Lung (tissue), 12 donors: Measurements from ENCODE around the gene TESMIN. TPM values are rescaled to one million over a fixed set of nuclear protein-coding genes. Genes with fewer than 3 reads are reported as not detected.

Experiments used
- ATAC-seq: fragments of 200-7000 bp; cut with Tn5 transposase; one replicate; pipeline ENCODE4 v1.9.1; 2020; ENCODE audit warnings: moderate number of reproducible peaks; ENCODE audit not compliant: insufficient read depth, low FRiP score
- DNase-seq, 3 donors: peaks; one replicate each; pipeline ENCODE4 v3.0.0-alpha.2; 2013 to 2017
- H3K27ac ChIP-seq, 2 donors: one replicate each; pipeline ENCODE4 v1.5.1; 2013; ENCODE audit warnings: mild to moderate bottlenecking in 2 of 2, moderate library complexity in 2 of 2, control low read depth in 1 of 2, inconsistent platforms in 1 of 2, low read depth in 1 of 2, low read length in 1 of 2
- H3K27me3 ChIP-seq, 3 donors: one replicate each; pipeline ENCODE4 v1.5.1; 2013; ENCODE audit warnings: low read length in 2 of 3; ENCODE audit not compliant: control insufficient read depth in 3 of 3, insufficient read depth in 3 of 3
- H3K36me3 ChIP-seq, 4 donors: one replicate each; pipeline ENCODE4 v1.5.1; 2013; ENCODE audit warnings: low read length in 4 of 4, mild to moderate bottlenecking in 1 of 4, moderate library complexity in 1 of 4; ENCODE audit not compliant: control insufficient read depth in 4 of 4, insufficient read depth in 4 of 4
- H3K4me1 ChIP-seq, 5 donors: one replicate each; pipeline ENCODE4 v1.5.1; 2013; ENCODE audit warnings: low read length in 5 of 5, mild to moderate bottlenecking in 2 of 5, moderate library complexity in 1 of 5; ENCODE audit not compliant: control insufficient read depth in 5 of 5, insufficient read depth in 5 of 5
- H3K4me3 ChIP-seq: one replicate; pipeline ENCODE4 v1.5.1; 2013; ENCODE audit warnings: mild to moderate bottlenecking, control low read depth, moderate library complexity
- H3K9ac ChIP-seq, 2 donors: one replicate each; pipeline ENCODE4 v1.5.1; 2013; ENCODE audit warnings: low read length in 2 of 2, control low read depth in 1 of 2; ENCODE audit not compliant: insufficient read depth in 1 of 2
- H3K9me3 ChIP-seq, 4 donors: one replicate each; pipeline ENCODE4 v1.5.1; 2013; ENCODE audit warnings: low read length in 3 of 4, mild to moderate bottlenecking in 1 of 4, moderate library complexity in 1 of 4; ENCODE audit not compliant: control insufficient read depth in 4 of 4, insufficient read depth in 3 of 4
- WGBS, 2 donors: extraction: QIAGEN DNeasy Blood & Tissue Kit; methylation state at CpG; one replicate each; pipeline ENCODE4 v1.1.7; 2013; 5-methylcytosine and 5-hydroxymethylcytosine counted together
- polyA plus RNA-seq, 2 donors: library from polyadenylated mRNA; stranded (reverse); fragments of 200-250 nt; gene quantifications; one replicate each; pipeline ENCODE4 v1.2.1, GENCODE V29; 2013
- total RNA-seq, 2 donors: library from RNA; depleted of rRNA in 1 of 2; stranded (reverse); fragments of >200 nt in 1 of 2; gene quantifications; one replicate each; pipeline ENCODE4 v1.2.1, GENCODE V29; 2014 to 2021
- TF ChIP-seq, protein P1 (sequence below): IDR thresholded peaks from 2 replicates; pipeline ENCODE4 v1.5.1; 2012; ENCODE audit warnings: mild to moderate bottlenecking; ENCODE audit errors: control extremely low read depth, extremely low read depth
- donor health status: control.
- donor health status: control.
- donor health status: Bipolar disorder and iron deficiency.
- donor health status: healthy.
- donor health status: DM: yes; HTN: yes; CAD: no.

TESMIN gene
- total and polyA plus RNA-seq, 4 donors, result 0.55 to 6.7 (median 1.8) TPM

DNA sequence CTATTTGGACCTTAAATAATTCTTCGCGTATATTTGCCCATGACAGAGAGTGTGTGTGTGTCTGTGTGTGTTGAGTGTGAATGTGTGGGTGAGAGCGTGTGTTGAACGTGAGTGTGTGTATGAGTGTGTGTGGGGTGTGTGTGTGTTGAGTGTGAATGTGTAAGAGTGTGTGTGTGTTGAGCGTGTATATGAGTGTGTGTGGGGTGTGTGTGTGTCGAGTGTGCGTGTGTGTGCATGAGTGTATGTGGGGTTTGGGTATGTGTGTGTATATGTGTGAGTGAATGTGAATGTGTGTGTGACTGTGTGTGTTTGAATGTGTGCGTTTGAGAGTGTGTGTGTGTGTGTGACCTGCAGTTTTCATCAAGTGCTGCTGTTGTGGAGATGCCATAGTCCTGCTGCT lies 40.2 kb downstream of the TESMIN start:
- no peak for ATAC-seq
- WGBS, 2 donors, result 94 to 96% methylated on average over 8 of the region's 8 CpGs
- H3K27ac ChIP-seq, result no peak overlapping the region
- no peaks in the 10 kb centered on the region for H3K9me3 ChIP-seq
- DNase-seq, result no peak
- no peaks in the 10 kb centered on the region for H3K36me3 ChIP-seq
- TF ChIP-seq, protein P1, sequence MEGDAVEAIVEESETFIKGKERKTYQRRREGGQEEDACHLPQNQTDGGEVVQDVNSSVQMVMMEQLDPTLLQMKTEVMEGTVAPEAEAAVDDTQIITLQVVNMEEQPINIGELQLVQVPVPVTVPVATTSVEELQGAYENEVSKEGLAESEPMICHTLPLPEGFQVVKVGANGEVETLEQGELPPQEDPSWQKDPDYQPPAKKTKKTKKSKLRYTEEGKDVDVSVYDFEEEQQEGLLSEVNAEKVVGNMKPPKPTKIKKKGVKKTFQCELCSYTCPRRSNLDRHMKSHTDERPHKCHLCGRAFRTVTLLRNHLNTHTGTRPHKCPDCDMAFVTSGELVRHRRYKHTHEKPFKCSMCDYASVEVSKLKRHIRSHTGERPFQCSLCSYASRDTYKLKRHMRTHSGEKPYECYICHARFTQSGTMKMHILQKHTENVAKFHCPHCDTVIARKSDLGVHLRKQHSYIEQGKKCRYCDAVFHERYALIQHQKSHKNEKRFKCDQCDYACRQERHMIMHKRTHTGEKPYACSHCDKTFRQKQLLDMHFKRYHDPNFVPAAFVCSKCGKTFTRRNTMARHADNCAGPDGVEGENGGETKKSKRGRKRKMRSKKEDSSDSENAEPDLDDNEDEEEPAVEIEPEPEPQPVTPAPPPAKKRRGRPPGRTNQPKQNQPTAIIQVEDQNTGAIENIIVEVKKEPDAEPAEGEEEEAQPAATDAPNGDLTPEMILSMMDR, result no peak
- no peak overlapping the region for H3K4me3 ChIP-seq
- H3K9ac ChIP-seq, result no peak overlapping the region
- H3K4me1 ChIP-seq, result peaks cover 0 to 6% (median 0%) of the 10 kb centered on the region in 5 donors
- H3K27me3 ChIP-seq, result no peaks in the 10 kb centered on the region

DNA sequence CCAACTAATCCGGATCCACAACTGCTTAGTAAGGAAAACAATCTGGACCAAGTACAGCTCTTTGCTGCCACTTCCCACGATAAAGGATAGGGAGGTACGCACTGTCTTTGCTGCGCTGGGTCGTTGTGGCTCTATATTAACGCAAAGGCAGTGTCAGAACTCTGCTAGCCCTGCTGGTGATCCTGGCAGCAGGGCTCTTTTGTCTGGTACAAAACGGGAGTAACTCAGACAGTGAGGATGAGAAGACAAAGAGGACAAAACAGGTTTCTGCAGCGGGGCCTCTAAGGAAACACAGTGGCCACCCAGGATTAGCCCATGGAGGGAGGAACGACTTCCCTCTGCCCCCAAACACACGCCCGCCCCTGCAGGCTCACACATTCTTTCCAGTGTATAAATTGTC lies 40.9 kb downstream of the TESMIN start:
- Histone ChIP-seq H3K9ac (no peak overlapping the region), H3K27ac (no peak overlapping the region), H3K4me3 (no peak overlapping the region), H3K9me3 (no peaks in the 10 kb centered on the region), H3K27me3 (no peaks in the 10 kb centered on the region), H3K36me3 (no peaks in the 10 kb centered on the region), H3K4me1 (peaks cover 0 to 6% (median 0%) of the 10 kb centered on the region in 5 donors)
- TF ChIP-seq, protein P1, result no peak
- no peak for DNase-seq
- 89 to 91% methylated on average over 11 of the region's 11 CpGs for WGBS, 2 donors
- ATAC-seq, result no peak

DNA sequence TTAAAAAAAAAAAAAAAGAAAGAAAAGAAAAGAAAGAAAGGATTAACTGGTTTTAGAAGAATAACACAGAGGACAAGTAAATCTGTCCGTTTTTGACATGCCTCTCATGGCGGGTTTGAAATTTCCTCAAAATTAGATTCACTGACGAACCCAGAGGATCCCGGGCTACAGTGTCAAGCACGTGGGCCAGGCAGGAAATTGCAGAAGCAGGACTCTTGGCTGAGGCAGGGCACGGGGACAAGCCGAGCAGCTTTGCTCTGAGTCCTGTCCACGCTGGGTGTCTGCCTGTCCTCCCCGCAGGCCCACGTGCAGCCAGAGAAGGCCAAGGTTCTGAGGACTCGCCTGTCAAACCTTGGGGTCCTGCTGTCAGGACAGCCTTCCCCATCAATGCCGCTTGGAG lies 42.3 kb downstream of the TESMIN start:
- Histone ChIP-seq H3K4me3 (no peak overlapping the region), H3K9me3 (no peaks in the 10 kb centered on the region), H3K27ac (no peak overlapping the region), H3K9ac (no peak overlapping the region), H3K27me3 (no peaks in the 10 kb centered on the region), H3K4me1 (peaks cover 0 to under 1% (median 0%) of the 10 kb centered on the region in 5 donors), H3K36me3 (no peaks in the 10 kb centered on the region)
- ATAC-seq (no peak), DNase-seq (no peak)
- TF ChIP-seq, protein P1, result no peak
- 55 to 74% methylated on average over 12 of the region's 12 CpGs for WGBS, 2 donors

DNA sequence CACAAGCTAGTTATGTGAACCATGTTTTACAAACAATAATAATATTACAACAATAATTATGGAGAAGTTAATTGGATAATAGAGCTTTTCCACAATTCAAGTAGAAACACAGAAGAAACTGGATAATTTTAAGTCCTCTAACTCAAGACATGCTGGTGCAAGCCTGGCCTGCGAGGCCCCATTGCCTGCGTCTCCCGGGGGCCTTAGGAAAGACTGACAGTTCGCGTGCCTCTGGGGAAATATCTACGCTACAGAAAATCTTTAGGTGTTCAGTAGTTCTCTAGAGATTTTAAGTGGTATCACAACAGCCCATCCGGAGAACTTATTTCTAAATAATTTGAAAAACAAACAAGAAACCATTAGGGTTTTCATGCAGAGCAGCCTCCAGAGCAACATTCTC lies 43.8 kb downstream of the TESMIN start:
- ATAC-seq (no peak), DNase-seq (no peak)
- whole genome bisulfite sequencing, 2 donors, result 83 to 90% methylated on average over 7 of the region's 7 CpGs
- Histone ChIP-seq H3K4me3 (no peak overlapping the region), H3K4me1 (no peaks in the 10 kb centered on the region), H3K9ac (no peak overlapping the region), H3K9me3 (no peaks in the 10 kb centered on the region), H3K27me3 (no peaks in the 10 kb centered on the region), H3K36me3 (no peaks in the 10 kb centered on the region), H3K27ac (no peak overlapping the region)
- TF ChIP-seq, protein P1, result no peak
